HepG2 (cell line): Measurements from ENCODE around the gene MIA2. TPM values are rescaled to one million over a fixed set of nuclear protein-coding genes. Genes with fewer than 3 reads are reported as not detected.

Experiments
- ARID2 ChIP-seq: sonication (generic); formaldehyde crosslinking; IDR thresholded peaks from 2 replicates; pipeline ENCODE4 v1.8.1; 2022; ENCODE audit warnings: mild to moderate bottlenecking, missing genetic modification reagents, borderline replicate concordance
- HNRNPL ChIP-seq: fragments of 200-400 bp; formaldehyde crosslinking; IDR thresholded peaks from 2 replicates; pipeline ENCODE4 v1.6.1; 2017; ENCODE audit warnings: mild to moderate bottlenecking, low read depth, low read length
- IKZF4 ChIP-seq: sonication (generic); formaldehyde crosslinking; IDR thresholded peaks from 2 replicates; pipeline ENCODE4 v1.5.1; 2020; ENCODE audit warnings: borderline replicate concordance, mild to moderate bottlenecking, low read depth, missing genetic modification reagents; ENCODE audit errors: not compliant biosample characterization
- MXD4 ChIP-seq: IDR thresholded peaks from 2 replicates; pipeline ENCODE4 v1.6.1; 2016; ENCODE audit warnings: mild to moderate bottlenecking, missing biosample characterization, missing genetic modification reagents
- NCOA5 ChIP-seq: sonication (generic); formaldehyde crosslinking; IDR thresholded peaks from 2 replicates; pipeline ENCODE4 v1.4.0; 2020; ENCODE audit warnings: missing genetic modification reagents
- SNAPC2 ChIP-seq: sonication (generic); formaldehyde crosslinking; IDR thresholded peaks from 2 replicates; pipeline ENCODE4 v1.8.1; 2022; ENCODE audit warnings: mild to moderate bottlenecking, missing genetic modification reagents
- ZNF17 ChIP-seq: sonication (generic); formaldehyde crosslinking; IDR thresholded peaks from 2 replicates; pipeline ENCODE4 v1.5.0; 2020; ENCODE audit warnings: mild to moderate bottlenecking, missing genetic modification reagents
- ZNF343 ChIP-seq: sonication (generic); formaldehyde crosslinking; IDR thresholded peaks from 2 replicates; pipeline ENCODE4 v1.4.0; 2020; ENCODE audit warnings: mild to moderate bottlenecking, missing genetic modification reagents
- ZNF766 ChIP-seq: sonication (generic); formaldehyde crosslinking; IDR thresholded peaks from 2 replicates; pipeline ENCODE4 v1.5.0; 2020; ENCODE audit warnings: missing genetic modification reagents, borderline replicate concordance
- ZNF773 ChIP-seq: sonication (generic); formaldehyde crosslinking; IDR thresholded peaks from 2 replicates; pipeline ENCODE4 v1.4.0; 2020; ENCODE audit warnings: missing genetic modification reagents, borderline replicate concordance
- polyA plus RNA-seq, 8 experiments: library from polyadenylated mRNA; depleted of rRNA in 3 of 8; stranded (reverse) in 7 of 8; unstranded in 1 of 8; fragments of >200 nt; fragmentation: Illumina TruSeq in 4 of 8; extraction: Trizol in 4 of 8; gene quantifications; 2 replicates each; pipeline versions ENCODE4 v1.2.1 to v1.2.3, GENCODE V29; 2011 to 2016; ENCODE audit warnings: low read depth in 4 of 8, missing spikeins in 1 of 8, mixed read lengths in 1 of 8; ENCODE audit not compliant: insufficient read depth in 1 of 8
- total RNA-seq, 5 experiments: library from RNA; depleted of rRNA; stranded (reverse); fragments of >200 nt; fragmentation: Illumina TruSeq; extraction: Trizol; gene quantifications; 2 replicates each; pipeline ENCODE4 v1.2.3, GENCODE V29; 2016; ENCODE audit warnings: low read depth in 1 of 5
- TF ChIP-seq, protein P1 (sequence below): sonication (generic); formaldehyde crosslinking; IDR thresholded peaks from 2 replicates; pipeline ENCODE4 v1.5.0; 2020; ENCODE audit warnings: missing genetic modification reagents
- TF ChIP-seq, protein P2 (sequence below): sonication (generic); formaldehyde crosslinking; IDR thresholded peaks from 2 replicates; pipeline ENCODE4 v1.9.0; 2021; ENCODE audit warnings: mild to moderate bottlenecking, missing genetic modification reagents
- TF ChIP-seq, protein P3 (sequence below): sonication (generic); IDR thresholded peaks from 2 replicates; pipeline ENCODE4 v1.6.1; 2016; ENCODE audit warnings: low read depth, borderline replicate concordance
- TF ChIP-seq, protein P4 (sequence below): sonication (generic); formaldehyde crosslinking; IDR thresholded peaks from 2 replicates; pipeline ENCODE4 v1.8.0; 2022; ENCODE audit warnings: missing genetic modification reagents, mild to moderate bottlenecking, inconsistent platforms, borderline replicate concordance
- TF ChIP-seq, protein P5 (sequence below): sonication (generic); formaldehyde crosslinking; IDR thresholded peaks from 2 replicates; pipeline ENCODE4 v1.5.0; 2020; ENCODE audit warnings: missing genetic modification reagents
- TF ChIP-seq, protein P6 (sequence below): sonication (generic); formaldehyde crosslinking; IDR thresholded peaks from 2 replicates; pipeline ENCODE4 v1.5.1; 2020; ENCODE audit warnings: mild to moderate bottlenecking, moderate library complexity, missing genetic modification reagents

The MIA2 gene
- total and polyA plus RNA-seq, 2 of the 13 experiments (the other 11 are each of a cell fraction or from before 2014, with no cell fraction given) = 134 to 158 TPM

DNA sequence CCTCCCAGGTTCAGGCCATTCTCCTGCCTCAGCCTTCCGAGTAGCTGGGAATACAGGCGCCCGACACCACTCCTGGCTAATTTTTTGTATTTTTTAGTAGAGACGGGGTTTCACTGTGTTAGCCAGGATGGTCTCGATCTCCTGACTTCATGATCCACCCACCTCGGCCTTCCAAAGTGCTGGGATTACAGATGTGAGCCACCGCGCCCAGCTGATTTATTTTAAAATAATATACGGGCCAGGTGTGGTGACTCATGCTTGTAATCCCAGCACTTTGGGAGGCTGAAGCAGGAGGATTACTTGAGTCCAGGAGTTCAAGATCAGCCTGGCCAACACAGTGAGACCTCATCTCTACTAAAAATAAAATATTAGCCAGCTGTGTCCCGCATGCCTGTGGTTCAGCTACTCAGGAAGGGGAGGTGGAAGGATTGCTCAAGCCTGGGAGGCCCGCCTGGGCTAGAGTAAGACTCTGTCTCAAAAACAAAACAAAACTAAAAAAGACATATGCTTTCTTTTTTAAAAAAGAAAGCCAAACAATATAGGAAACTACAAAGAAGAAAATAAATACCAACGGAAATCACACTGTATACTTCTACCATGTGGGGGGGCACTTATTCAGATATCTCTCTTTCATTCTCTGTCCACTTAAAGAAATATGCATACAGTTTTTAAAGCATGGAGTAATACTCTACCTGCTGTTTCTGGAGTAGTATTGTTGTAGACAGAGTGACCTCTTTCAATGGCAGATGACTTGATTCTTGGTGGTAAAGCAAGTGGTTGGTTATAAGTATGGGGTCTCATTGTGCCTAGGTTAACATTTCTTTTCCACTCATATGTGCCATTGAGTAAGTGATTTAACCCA is 930 bp upstream of the MIA2 start (continued):
- no peak for TF ChIP-seq ZNF17 (CRISPR knock-in tag)
- TF ChIP-seq, protein P1, sequence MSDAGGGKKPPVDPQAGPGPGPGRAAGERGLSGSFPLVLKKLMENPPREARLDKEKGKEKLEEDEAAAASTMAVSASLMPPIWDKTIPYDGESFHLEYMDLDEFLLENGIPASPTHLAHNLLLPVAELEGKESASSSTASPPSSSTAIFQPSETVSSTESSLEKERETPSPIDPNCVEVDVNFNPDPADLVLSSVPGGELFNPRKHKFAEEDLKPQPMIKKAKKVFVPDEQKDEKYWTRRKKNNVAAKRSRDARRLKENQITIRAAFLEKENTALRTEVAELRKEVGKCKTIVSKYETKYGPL (CRISPR knock-in tag) = peak; percentile 45; the same call in 1 of the 2 replicates
- peak; percentile 63; the same call in 1 of the 2 replicates for TF ChIP-seq ZNF766 (CRISPR knock-in tag)
- no peak for TF ChIP-seq NCOA5 (CRISPR knock-in tag)
- no peak for TF ChIP-seq ZNF343 (CRISPR knock-in tag)
- TF ChIP-seq, protein P2, sequence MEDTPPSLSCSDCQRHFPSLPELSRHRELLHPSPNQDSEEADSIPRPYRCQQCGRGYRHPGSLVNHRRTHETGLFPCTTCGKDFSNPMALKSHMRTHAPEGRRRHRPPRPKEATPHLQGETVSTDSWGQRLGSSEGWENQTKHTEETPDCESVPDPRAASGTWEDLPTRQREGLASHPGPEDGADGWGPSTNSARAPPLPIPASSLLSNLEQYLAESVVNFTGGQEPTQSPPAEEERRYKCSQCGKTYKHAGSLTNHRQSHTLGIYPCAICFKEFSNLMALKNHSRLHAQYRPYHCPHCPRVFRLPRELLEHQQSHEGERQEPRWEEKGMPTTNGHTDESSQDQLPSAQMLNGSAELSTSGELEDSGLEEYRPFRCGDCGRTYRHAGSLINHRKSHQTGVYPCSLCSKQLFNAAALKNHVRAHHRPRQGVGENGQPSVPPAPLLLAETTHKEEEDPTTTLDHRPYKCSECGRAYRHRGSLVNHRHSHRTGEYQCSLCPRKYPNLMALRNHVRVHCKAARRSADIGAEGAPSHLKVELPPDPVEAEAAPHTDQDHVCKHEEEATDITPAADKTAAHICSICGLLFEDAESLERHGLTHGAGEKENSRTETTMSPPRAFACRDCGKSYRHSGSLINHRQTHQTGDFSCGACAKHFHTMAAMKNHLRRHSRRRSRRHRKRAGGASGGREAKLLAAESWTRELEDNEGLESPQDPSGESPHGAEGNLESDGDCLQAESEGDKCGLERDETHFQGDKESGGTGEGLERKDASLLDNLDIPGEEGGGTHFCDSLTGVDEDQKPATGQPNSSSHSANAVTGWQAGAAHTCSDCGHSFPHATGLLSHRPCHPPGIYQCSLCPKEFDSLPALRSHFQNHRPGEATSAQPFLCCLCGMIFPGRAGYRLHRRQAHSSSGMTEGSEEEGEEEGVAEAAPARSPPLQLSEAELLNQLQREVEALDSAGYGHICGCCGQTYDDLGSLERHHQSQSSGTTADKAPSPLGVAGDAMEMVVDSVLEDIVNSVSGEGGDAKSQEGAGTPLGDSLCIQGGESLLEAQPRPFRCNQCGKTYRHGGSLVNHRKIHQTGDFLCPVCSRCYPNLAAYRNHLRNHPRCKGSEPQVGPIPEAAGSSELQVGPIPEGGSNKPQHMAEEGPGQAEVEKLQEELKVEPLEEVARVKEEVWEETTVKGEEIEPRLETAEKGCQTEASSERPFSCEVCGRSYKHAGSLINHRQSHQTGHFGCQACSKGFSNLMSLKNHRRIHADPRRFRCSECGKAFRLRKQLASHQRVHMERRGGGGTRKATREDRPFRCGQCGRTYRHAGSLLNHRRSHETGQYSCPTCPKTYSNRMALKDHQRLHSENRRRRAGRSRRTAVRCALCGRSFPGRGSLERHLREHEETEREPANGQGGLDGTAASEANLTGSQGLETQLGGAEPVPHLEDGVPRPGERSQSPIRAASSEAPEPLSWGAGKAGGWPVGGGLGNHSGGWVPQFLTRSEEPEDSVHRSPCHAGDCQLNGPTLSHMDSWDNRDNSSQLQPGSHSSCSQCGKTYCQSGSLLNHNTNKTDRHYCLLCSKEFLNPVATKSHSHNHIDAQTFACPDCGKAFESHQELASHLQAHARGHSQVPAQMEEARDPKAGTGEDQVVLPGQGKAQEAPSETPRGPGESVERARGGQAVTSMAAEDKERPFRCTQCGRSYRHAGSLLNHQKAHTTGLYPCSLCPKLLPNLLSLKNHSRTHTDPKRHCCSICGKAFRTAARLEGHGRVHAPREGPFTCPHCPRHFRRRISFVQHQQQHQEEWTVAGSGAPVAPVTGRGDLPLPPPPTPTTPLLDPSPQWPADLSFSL (CRISPR knock-in tag) = no peak
- peak; percentile 80; the same call in 1 of the 2 replicates for TF ChIP-seq SNAPC2
- no peak for TF ChIP-seq HNRNPL
- peak; percentile 61; the same call in 1 of the 2 replicates for TF ChIP-seq ARID2 (CRISPR knock-in tag)
- TF ChIP-seq, protein P3, sequence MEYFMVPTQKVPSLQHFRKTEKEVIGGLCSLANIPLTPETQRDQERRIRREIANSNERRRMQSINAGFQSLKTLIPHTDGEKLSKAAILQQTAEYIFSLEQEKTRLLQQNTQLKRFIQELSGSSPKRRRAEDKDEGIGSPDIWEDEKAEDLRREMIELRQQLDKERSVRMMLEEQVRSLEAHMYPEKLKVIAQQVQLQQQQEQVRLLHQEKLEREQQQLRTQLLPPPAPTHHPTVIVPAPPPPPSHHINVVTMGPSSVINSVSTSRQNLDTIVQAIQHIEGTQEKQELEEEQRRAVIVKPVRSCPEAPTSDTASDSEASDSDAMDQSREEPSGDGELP = peak; percentile 88
- TF ChIP-seq, protein P4, sequence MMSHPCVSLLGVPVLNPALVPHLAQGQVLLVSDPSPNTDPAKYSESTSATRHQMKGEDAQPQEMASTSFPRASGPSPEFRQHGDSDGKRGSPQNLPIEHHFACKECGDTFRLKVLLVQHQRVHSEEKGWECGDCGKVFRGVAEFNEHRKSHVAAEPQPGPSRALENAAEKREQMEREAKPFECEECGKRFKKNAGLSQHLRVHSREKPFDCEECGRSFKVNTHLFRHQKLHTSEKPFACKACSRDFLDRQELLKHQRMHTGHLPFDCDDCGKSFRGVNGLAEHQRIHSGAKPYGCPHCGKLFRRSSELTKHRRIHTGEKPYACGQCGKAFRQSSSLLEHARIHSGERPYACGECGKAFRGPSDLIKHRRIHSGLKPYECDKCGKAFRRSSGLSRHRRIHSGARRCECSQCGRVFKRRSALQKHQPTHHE (CRISPR knock-in tag) = no peak
- no peak for TF ChIP-seq ZNF773 (CRISPR knock-in tag)
- TF ChIP-seq MXD4 (CRISPR knock-in tag) = no peak
- TF ChIP-seq, protein P5, sequence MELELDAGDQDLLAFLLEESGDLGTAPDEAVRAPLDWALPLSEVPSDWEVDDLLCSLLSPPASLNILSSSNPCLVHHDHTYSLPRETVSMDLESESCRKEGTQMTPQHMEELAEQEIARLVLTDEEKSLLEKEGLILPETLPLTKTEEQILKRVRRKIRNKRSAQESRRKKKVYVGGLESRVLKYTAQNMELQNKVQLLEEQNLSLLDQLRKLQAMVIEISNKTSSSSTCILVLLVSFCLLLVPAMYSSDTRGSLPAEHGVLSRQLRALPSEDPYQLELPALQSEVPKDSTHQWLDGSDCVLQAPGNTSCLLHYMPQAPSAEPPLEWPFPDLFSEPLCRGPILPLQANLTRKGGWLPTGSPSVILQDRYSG = no peak
- TF ChIP-seq, protein P6, sequence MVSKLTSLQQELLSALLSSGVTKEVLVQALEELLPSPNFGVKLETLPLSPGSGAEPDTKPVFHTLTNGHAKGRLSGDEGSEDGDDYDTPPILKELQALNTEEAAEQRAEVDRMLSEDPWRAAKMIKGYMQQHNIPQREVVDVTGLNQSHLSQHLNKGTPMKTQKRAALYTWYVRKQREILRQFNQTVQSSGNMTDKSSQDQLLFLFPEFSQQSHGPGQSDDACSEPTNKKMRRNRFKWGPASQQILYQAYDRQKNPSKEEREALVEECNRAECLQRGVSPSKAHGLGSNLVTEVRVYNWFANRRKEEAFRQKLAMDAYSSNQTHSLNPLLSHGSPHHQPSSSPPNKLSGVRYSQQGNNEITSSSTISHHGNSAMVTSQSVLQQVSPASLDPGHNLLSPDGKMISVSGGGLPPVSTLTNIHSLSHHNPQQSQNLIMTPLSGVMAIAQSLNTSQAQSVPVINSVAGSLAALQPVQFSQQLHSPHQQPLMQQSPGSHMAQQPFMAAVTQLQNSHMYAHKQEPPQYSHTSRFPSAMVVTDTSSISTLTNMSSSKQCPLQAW (CRISPR knock-in tag) = peak; percentile 38; the same call in 1 of the 2 replicates
- no peak for TF ChIP-seq IKZF4 (CRISPR knock-in tag)
